ENCODE measurements around the gene ZNF80.

ZNF80 gene

DNA sequence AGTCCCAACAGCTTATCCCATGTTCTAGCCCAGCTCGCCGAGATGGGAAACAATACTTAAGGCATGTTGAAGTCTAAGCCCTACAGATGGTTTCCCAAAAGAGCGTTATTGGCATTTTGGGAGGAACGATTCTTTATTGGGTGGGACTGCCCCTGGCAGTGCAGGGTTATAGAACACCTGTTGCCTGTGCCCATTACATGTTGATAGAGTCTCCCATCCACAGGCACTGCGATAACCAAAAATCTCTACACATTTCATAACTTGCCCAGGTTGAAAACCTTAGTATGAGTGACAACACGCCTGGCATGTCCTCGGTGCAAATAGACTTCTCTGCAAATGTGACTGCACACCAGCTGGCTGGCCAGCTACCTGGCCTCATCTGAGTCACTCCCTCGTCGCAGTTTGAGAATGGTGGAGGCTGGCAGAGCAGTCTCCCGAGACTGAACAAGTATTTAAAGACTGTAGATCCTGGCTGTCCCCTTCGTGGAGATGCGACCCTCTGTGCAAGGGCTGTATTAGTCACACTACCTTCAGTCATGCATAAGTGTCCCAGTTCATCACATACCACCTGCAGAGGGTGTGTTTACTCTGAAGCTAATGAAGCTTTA, 18.7 kb downstream of the ZNF80 start:
- DNase-seq: no peak

DNA sequence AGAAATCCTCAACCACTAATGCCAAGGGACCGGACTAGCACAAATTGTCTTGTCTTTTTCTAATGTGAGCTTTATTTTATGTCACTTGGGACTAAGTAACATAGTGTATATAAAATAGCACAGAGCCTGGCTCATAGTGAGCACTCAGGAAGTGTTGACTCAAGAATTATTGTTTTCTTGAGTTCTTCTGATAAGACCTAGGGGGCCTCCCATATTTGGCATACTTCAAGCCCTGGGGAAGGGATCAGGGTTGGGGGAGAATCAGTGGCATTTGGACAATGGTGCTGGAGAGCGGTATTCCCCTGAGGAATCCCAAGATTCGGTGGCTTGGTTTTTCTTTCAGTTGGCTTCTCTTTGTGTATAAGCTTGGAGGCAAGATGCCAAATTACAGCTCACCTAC, 19.4 kb downstream of the ZNF80 start:
- DNase-seq: no peak

DNA sequence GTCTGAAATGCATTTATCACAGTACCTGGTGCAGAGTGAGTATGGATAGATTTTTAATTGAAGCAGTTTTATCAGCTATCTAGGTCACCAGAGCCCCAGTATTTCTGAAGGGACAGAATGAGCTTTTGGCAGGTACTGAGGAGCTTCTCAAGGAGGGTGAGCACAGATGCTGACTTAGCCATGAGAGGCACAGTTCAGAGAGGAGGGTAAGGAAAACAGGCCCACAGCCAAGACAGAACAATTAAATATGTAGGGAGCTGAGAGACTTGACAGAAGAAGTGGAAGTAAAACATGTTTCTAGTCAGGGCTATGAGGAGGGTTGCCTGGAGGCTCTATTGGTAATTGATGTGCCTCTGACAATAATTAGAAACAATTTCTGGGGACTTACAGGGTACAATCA, 20.1 kb downstream of the ZNF80 start:
- DNase-seq: no peak

DNA sequence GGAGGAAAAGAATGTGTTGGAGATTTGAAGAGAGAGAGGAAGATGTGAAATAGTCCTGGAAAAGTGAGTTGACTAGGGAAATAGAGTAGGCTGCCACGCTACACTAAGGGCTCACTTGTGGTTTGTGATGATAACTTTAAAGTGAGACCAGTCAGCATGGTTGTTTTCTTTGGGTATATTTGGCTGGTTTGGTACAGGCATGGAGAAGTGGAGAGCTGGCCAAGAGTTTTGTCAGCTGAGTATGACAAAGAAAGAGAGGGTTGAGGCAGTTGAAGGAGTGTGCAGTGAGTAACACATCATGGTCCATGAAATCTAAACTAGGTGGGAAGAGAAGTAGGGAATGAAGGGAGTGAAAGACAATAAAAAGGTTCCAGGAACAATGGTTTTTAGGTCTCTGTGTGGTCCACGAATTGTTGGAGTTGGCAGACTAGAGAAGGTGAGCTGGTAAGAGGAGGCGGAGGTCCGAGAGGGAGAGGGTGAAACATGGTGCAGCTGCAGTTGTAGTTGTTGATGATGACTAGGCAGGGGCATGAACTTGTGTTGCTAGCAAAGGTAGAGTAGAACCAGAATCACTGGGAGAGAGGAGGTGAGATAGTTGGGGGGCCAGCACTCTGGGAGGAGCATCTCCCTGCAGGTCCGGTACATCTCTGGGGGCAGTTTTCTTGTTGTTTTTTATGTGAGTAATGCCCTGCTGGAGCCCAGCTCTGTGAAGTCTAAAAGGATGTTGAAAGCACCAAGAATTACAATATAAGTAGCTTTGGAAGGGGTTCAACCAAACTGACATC, 21.0 kb downstream of the ZNF80 start:
- DNase-seq: no peak

DNA sequence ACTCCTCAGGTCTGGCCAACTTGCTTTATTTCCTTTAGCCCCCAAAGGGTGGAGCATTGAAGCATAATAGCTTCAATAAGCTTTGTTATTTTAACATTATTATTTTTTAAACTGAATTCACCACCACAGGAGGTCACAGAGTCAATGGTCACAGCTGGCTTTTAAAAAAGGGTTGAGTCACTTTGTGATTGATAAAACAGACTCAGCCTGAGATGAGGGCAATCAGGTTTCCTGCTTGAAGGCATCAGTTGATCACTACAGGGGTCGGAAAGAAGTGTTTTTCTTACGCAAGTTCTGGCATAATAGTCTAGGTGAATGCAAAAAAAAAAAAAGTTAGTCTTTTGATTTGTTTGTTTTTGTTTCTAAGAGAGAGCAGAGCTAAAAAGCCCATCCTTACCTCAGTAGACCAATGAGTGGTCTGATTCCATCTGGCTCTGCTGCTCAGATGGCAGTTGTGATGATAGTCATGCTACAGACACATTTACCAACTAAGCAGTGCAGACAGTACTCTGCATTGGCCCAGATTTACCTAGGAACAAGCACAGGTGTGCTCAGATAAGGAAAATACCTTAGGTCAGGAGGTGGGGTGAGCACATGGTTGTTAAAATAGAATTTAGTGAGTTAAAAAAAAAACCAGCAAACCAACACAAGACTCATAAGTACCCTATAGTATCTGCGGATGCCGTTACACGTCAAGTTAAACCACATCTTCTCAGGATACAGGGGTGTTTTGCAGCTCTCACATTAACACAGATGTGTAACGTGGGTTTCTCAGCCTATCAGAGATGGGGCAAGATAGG, 22.6 kb downstream of the ZNF80 start:
- no peak for DNase-seq

DNA sequence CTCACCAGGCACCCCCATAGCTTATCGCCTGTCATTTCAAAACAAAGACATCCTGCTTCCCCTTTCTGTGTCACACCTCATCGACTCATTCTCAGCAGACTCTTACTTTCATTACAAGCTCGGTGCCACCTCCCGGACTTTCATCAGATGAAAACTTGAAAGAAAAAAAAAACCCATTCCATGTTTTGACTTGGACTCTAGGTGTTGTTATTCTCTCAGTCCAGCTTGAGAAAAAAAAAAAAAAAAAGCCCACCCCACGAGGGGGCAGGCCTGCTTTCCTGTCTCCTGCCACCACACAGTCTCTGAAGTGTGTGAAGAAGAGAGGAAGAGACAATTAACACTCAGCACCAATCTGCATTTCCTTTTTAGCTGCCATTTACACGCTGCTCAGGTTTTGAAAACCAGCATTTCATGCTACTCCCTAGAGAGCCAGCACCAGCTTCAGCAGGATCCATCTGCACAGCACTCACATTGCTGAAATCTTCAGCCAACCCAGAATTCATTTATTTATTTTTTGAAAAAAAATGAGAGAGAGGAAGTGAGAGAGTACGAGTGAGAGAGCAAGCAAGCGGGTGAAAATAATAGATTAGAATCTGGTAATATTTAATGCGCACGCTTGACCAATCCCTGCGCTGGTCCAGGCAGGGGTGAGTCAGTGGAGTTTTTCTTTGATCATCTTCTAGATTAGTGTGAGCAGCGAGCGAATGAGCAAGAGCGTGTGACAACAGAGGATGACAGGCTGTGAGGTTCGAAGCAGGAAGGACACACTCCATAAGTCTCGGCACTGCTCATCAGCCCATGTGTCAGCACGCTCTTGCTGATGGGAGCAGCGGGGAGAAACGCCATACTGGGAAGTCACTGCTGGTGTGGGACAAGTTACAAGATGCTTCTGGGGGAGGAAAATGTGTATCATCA, 23.5 kb downstream of the ZNF80 start:
- DNase-seq: peak in 1 of 14 donors; percentile 4

DNA sequence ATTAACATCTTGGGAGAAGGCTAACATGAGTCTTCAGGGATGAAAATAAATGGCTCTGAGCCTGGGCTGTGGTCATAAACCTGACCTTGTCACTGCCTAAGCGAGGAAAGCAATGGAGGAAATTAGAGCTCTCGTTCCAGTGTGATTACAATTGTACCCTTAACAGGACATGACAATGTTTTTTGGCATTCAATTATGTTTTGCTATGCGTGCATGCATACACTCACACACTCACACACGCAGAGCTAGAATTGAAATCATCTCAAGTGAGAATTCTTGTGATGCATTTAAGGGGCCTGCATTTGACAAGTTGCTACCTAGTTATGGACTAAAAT, 24.1 kb downstream of the ZNF80 start:
- no peak for DNase-seq

DNA sequence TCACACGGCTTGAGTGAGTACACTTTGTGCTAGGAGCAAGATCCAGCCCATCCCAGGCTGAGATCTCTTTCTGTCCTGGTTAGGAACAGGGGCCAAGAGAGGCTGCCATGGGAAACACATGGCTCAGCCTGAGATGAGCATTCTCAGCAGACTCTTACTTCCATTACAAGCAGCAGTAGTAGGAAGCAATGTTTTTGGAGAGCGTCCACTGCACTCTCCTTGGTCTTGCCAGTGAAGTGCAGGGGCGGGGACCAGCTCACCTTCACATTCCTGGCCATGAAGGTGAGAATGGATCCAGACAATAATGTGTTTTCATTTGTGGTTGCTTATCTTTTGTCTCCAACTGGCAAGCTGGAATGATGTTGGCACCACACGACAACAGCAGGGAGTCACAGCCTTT, 24.7 kb downstream of the ZNF80 start:
- no peak for DNase-seq

DNA sequence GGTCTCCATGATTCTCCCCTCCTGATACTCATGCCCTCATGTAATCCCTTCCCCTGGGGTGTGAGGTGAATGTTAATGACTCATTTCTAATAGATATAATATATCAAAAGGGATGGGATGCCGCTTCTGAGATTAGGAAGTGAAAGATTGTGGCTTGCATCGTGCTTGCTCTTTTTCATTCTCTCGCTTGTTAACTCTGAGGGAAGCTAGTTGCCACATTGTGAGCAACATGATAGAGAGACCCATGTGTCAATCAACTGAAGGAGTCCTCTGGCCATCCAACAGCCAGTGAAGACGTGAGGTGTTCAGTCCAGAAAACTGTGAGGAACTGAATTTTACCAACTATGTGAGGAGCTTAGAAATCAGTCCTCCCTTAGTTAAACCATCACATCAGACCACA, 29.6 kb downstream of the ZNF80 start:
- no peak for DNase-seq

DNA sequence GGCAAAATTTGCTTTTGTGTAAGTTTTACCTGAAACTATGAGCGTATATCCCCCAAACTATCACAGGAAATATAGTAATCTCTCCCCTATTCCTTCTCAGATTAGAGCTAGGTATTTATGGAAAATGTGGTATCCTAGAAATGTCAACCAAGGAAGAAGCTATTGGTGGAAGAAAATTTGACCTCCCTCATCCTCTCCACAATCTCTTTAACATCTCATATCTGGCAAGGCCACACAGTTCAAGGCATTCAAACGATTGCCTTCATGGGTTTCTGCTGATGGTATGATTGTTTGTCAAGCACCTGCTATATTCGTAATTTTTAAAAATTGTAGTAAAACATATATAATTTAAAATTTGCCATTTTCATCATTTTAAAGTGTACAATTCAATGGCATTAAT, 31.0 kb downstream of the ZNF80 start:
- DNase-seq: no peak

DNA sequence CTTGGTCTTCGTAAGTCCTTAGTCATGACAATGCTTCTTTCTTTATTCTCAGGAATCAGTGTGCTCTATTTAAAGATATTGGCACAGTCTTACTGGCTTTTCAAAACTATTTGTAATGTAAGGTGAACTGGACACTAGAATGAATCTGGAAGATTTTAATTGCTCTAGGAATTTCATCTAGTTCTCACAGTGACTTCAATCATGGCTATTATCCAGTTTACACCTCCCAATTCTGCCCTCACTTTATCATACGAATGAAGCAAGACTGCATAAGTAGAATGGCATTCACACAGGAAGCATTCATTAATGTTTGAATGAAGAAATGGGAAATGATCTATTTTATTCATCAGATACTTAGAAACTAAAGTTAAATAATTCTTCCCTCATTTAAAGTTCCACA, 31.8 kb downstream of the ZNF80 start:
- no peak for DNase-seq

DNA sequence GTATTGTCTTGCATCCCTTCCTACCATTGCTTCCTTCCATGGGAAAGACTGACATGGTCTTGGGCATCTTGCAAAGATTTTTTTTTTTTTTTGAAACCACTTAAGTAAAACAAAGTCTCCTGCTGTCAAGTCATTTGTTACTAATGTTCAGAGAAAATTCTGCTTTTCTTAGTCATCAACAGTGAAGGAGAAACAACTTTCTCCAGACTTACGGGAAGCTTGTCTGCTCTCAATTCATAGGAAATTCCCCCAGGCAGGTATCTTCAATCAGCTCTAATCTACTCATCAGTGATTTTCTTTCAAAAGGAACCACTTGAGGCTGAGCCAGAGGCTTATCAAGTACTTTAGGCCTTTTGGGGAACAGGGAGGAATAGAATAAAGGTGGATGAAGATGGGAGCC, 42.6 kb downstream of the ZNF80 start:
- DNase-seq: no peak

DNA sequence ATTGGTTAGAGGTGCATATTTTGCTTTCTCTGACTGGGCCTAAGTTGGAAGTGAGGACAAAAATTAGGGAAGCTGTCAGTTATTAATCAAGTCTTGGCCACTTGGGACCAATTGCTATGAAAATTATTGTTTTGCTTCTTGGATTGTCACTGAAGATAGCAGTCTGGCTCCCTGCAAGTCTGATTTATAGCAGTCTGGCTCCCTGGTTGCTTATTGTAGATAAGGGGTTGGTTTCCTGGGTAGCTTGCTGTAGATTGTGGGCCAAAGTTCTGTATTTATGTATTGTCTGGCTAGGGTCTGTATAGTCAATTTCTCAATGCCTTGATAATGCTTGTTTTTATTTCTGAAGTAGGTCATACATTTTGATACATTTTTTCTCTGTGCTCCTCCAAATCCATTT, 45.2 kb downstream of the ZNF80 start:
- no peak for DNase-seq

DNA sequence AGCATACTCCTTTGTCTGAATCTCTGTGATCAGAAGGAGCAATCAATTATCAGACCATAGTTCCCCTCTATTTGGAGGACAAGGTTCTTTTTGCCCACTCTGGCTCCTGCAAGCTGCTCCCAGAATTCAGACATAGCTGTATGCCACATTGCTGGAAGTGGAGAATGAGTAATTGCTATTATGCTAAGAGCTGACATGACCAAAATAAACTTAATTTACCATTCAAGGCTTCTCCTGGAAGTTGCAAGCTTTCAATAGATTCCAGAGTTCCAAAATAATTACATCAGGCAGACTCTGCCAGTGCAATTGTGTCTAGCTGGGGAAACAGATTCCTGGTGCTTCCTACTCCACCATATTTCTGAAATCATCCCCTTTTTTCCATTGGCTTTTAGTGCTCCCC, 50.9 kb downstream of the ZNF80 start:
- no peak for DNase-seq
